Spleen (tissue), 11 donors: Measurements from ENCODE around the gene FANCM. TPM values are rescaled to one million over a fixed set of nuclear protein-coding genes. Genes with fewer than 3 reads are reported as not detected.

Experiments used
- DNase-seq: peaks from one replicate; pipeline ENCODE4 v3.0.0-alpha.2; 2020
- H3K27ac ChIP-seq, 8 donors: fragments of 200-600 bp; sonication (generic) in 7 of 8; 1 replicate in 4 of 8; 2 replicates in 4 of 8; pipeline versions ENCODE4 v1.5.0 to v1.8.0; 2016 to 2021; ENCODE audit warnings: inconsistent platforms in 4 of 8, mild to moderate bottlenecking in 4 of 8, moderate library complexity in 1 of 8
- H3K27me3 ChIP-seq, 7 donors: fragments of 200-600 bp; sonication (generic) in 6 of 7; replicated peaks in 1 of 7; 1 replicate in 4 of 7; 2 replicates in 3 of 7; pipeline versions ENCODE4 v1.5.0 to v1.8.0; 2016 to 2021; ENCODE audit warnings: inconsistent platforms in 3 of 7, mild to moderate bottlenecking in 1 of 7
- H3K36me3 ChIP-seq, 6 donors: fragments of 200-600 bp; sonication (generic) in 5 of 6; 1 replicate in 4 of 6; 2 replicates in 2 of 6; pipeline versions ENCODE4 v1.5.0 to v1.8.0; 2016 to 2021; ENCODE audit warnings: inconsistent platforms in 2 of 6
- H3K4me1 ChIP-seq, 6 donors: fragments of 200-600 bp; sonication (generic) in 5 of 6; 1 replicate in 3 of 6; 2 replicates in 3 of 6; pipeline versions ENCODE4 v1.5.0 to v1.8.0; 2016 to 2021; ENCODE audit warnings: inconsistent platforms in 3 of 6
- H3K4me3 ChIP-seq, 8 donors: fragments of 200-600 bp; sonication (generic) in 7 of 8; 1 replicate in 4 of 8; 2 replicates in 4 of 8; pipeline versions ENCODE4 v1.5.0 to v1.8.0; 2016 to 2021; ENCODE audit warnings: inconsistent platforms in 4 of 8, mild to moderate bottlenecking in 4 of 8, moderate library complexity in 2 of 8
- H3K9me3 ChIP-seq, 8 donors: fragments of 200-600 bp; sonication (generic) in 7 of 8; 1 replicate in 4 of 8; 2 replicates in 4 of 8; pipeline versions ENCODE4 v1.5.0 to v1.8.0; 2016 to 2021; ENCODE audit warnings: inconsistent platforms in 4 of 8
- CTCF ChIP-seq, 11 experiments: fragments of 200-600 bp in 7 of 11; fragments of 450-650 bp in 4 of 11; sonication (generic) in 4 of 11; IDR thresholded peaks in 8 of 11; conservative IDR thresholded peaks in 3 of 11; 1 replicate in 7 of 11; 2 replicates in 4 of 11; pipeline versions ENCODE4 v1.4.0 to v1.8.0; 2016 to 2021; ENCODE audit warnings: antibody characterized with exemption in 11 of 11, inconsistent platforms in 4 of 11, mild to moderate bottlenecking in 1 of 11
- POLR2A ChIP-seq, 3 donors: fragments of 450-650 bp; IDR thresholded peaks; one replicate each; pipeline ENCODE4 v1.5.1; 2017; ENCODE audit warnings: antibody characterized with exemption in 3 of 3, mild to moderate bottlenecking in 1 of 3
- POLR2AphosphoS5 ChIP-seq, 3 donors: sonication (generic); formaldehyde crosslinking; IDR thresholded peaks; one replicate each; pipeline ENCODE4 v1.5.1; 2017; ENCODE audit warnings: antibody characterized with exemption in 3 of 3
- WGBS, 5 donors: extraction: QIAGEN DNeasy Blood & Tissue Kit in 3 of 5; methylation state at CpG; one replicate each; pipeline versions ENCODE4 v1.1.5 to v1.1.7; 2013 to 2018; 5-methylcytosine and 5-hydroxymethylcytosine counted together
- intact Hi-C: fragments of 100-400 bp; cut with DNase I; formaldehyde crosslinking; loops from one replicate; pipeline ENCODE4 v1.15.0; 2023; ENCODE audit warnings: low total_unique reads
- polyA plus RNA-seq, 3 donors: library from polyadenylated mRNA; stranded (reverse); fragments of 200-250 nt; gene quantifications; one replicate each; pipeline ENCODE4 v1.2.1, GENCODE V29; 2013
- small RNA-seq, 4 donors: library from RNA; depleted of rRNA; stranded (forward); fragments of <200 nt; gene quantifications; one replicate each; pipeline ENCODE3, GENCODE V24; 2016
- total RNA-seq, 7 donors: library from RNA; depleted of rRNA in 3 of 7; stranded (reverse); fragments of >200 nt in 3 of 7; fragmentation: NEBNext Ultra II Directional in 4 of 7; extraction: Animal tissue kit (Norgen Biotek cat#: 25700) in 4 of 7; gene quantifications; one replicate each; pipeline versions ENCODE4 v1.1.0 to v1.2.1, GENCODE V29; 2016 to 2021
- donor health status: healthy with polysubstance abuse.
- donor health status: DM: no; HTN: no; CAD: no; lungs with moderate emphysema.
- donor health status: DM: no; HTN: no; CAD: no.
- donor health status: Bipolar disorder and iron deficiency.
- donor health status: healthy.
- donor health status: DM: no; HTN: no; CAD: no.
- donor health status: DM: yes; HTN: yes; CAD: no.

FANCM gene
- total and polyA plus RNA-seq, 10 donors, result 3.1 to 23.8 (median 10.0) TPM

GRCh38 chr14:45249856-45250575, 114.3 kb downstream of the FANCM start:
- peak overlapping the region in 7 of 8 donors; percentile 68 to 95 (median 93) for H3K27ac ChIP-seq
- DNase-seq, result no peak
- TF ChIP-seq CTCF (IDR thresholded peaks at IDR 0.05 in 8 of 11, conservative IDR thresholded peaks at IDR 0.05 in 3 of 11) (no peak), POLR2AphosphoS5 (IDR thresholded peaks at IDR 0.05) (no peak), POLR2A (IDR thresholded peaks at IDR 0.05) (no peak)
- H3K4me1 ChIP-seq, result peaks cover 5 to 88% (median 61%) of the 10 kb centered on the region in 6 donors
- no peaks in the 10 kb centered on the region for H3K36me3 ChIP-seq
- H3K9me3 ChIP-seq, result peaks cover 0 to 6% (median 0%) of the 10 kb centered on the region in 8 donors
- 13 to 19% (median 14%) methylated on average over 5 of the region's 5 CpGs for WGBS, 5 donors
- H3K4me3 ChIP-seq, result peak overlapping the region in 4 of 8 donors; percentile 2 to 80 (median 45)
- intact Hi-C loops, result loop anchor here (5.0 kb wide), 1 partner anchor 118 kb away; the partner anchor contains the start of gene FKBP3
- no peaks in the 10 kb centered on the region for H3K27me3 ChIP-seq

Small RNA genes lying within 50 kb of the gene (small RNA-seq; reads per million reads assigned to genes)
- 0 to 0.14 (median 0.04) reads per million in 4 donors for gene RF00151
- gene SNORD127, result 5,568 to 7,198 (median 5,963) reads per million in 4 donors

Other genes with a start within 250 kb of the FANCM start
- 10 to 100 TPM; 10.9 to 21.5 (median 18.3) TPM for gene KLHL28, start 174.0 kb upstream of the FANCM start, total RNA-seq
- gene KLHL28, start 174.0 kb upstream of the FANCM start, polyA plus RNA-seq, result 1 to 10 TPM; 2.1 to 2.9 (median 2.9) TPM
- 10 to 100 TPM; 11.1 to 37.3 (median 20.1) TPM for gene TOGARAM1, start 173.7 kb upstream of the FANCM start, total RNA-seq
- gene TOGARAM1, start 173.7 kb upstream of the FANCM start, polyA plus RNA-seq, result 1 to 10 TPM; 3.1 to 4.1 (median 3.6) TPM
- gene PRPF39, start 51.8 kb upstream of the FANCM start, total RNA-seq, result 10 to 100 TPM; 34.5 to 44.5 (median 37.3) TPM
- 10 to 100 TPM; 24.8 to 39.5 (median 29.9) TPM for gene PRPF39, start 51.8 kb upstream of the FANCM start, polyA plus RNA-seq
- 10 to 100 TPM; 27.9 to 48.4 (median 36.0) TPM for gene FKBP3, start 1.4 kb upstream of the FANCM start, total RNA-seq
- 10 to 100 TPM; 84.3 to 97.4 (median 91.4) TPM for gene FKBP3, start 1.4 kb upstream of the FANCM start, polyA plus RNA-seq
- 10 to 100 TPM; 34.2 to 86.3 (median 48.4) TPM for gene MIS18BP1, start 117.3 kb downstream of the FANCM start, total RNA-seq
- 10 to 100 TPM; 12.8 to 14.3 (median 14.3) TPM for gene MIS18BP1, start 117.3 kb downstream of the FANCM start, polyA plus RNA-seq